Esophagus muscularis mucosa (tissue), 3 donors: Measurements from ENCODE around the gene GKN2.

Source experiments
- CTCF ChIP-seq, 3 experiments: fragments of 200-600 bp in 2 of 3; fragments of 450-650 bp in 1 of 3; sonication (generic) in 2 of 3; IDR thresholded peaks; one replicate each; pipeline ENCODE4 v1.5.1; 2017 to 2019; ENCODE audit warnings: antibody characterized with exemption in 3 of 3, mild to moderate bottlenecking in 2 of 3, moderate library complexity in 1 of 3
- POLR2A ChIP-seq: fragments of 450-650 bp; IDR thresholded peaks from one replicate; pipeline ENCODE4 v1.6.1; 2017; ENCODE audit warnings: antibody characterized with exemption, moderate library complexity, mild to moderate bottlenecking, low read depth
- POLR2AphosphoS5 ChIP-seq, 2 donors: sonication (generic); formaldehyde crosslinking; IDR thresholded peaks; one replicate each; pipeline ENCODE4 v1.6.1; 2017; ENCODE audit warnings: antibody characterized with exemption in 2 of 2

DNA sequence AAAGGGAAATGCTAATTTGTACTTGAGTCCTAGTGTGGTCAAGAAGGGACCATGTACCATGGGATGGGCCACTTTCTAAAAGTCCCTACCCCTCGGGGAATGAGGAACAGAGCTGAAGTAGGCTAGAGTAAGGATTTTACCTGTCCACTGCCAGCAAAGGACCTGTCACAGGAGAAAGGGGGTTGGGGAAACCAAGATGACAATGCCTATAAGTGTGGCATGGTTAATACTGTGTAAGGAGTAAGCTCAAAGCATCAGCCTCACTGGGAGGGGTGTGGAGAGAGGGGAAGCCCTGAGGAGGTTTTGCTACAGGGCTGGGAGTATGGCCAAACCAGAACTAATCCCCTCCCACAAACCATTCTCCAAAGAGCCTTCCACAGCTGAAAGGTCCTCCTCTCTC, 15.8 kb downstream of the GKN2 start:
- TF ChIP-seq CTCF (IDR thresholded peaks at IDR 0.05): no peak
- no peak for TF ChIP-seq POLR2A
- TF ChIP-seq POLR2AphosphoS5 (IDR thresholded peaks at IDR 0.05): no peak
